ENCODE results near the gene ASPN.

Gene ASPN

GRCh38 chr9:92482329-92482728 is at the start of gene ASPN:
TSS of gene ASPN (minus strand) at chr9:92482506.
- no peak for DNase-seq

GRCh38 chr9:92530893-92531292 is 48.6 kb upstream of the ASPN start:
- no peak for DNase-seq

GRCh38 chr9:92529124-92529523 is 46.8 kb upstream of the ASPN start:
- DNase-seq: no peak

- DNase-seq: no peak
Measured at GRCh38 chr9:92528522-92528849, 46.2 kb upstream of the ASPN start.

GRCh38 chr9:92527832-92528521 is 45.7 kb upstream of the ASPN start:
- DNase-seq: no peak

- DNase-seq: no peak
Measured at GRCh38 chr9:92527291-92527828, 45.1 kb upstream of the ASPN start.

GRCh38 chr9:92525306-92525705 is 43.0 kb upstream of the ASPN start:
- DNase-seq: no peak

GRCh38 chr9:92524881-92525280 is 42.6 kb upstream of the ASPN start:
- no peak for DNase-seq

GRCh38 chr9:92522983-92523970 is 41.0 kb upstream of the ASPN start:
- DNase-seq: no peak

GRCh38 chr9:92520837-92521236 is 38.5 kb upstream of the ASPN start:
- no peak for DNase-seq

GRCh38 chr9:92518199-92518598 is 35.9 kb upstream of the ASPN start:
- no peak for DNase-seq

GRCh38 chr9:92517046-92517445 is 34.7 kb upstream of the ASPN start:
- DNase-seq: no peak

GRCh38 chr9:92516521-92516920 is 34.2 kb upstream of the ASPN start:
- no peak for DNase-seq

- DNase-seq: no peak
Measured at GRCh38 chr9:92514635-92515034, 32.3 kb upstream of the ASPN start.

GRCh38 chr9:92513349-92513748 is 31.0 kb upstream of the ASPN start:
- no peak for DNase-seq

- DNase-seq: no peak
Measured at GRCh38 chr9:92512622-92513021, 30.3 kb upstream of the ASPN start.

GRCh38 chr9:92510747-92511146 is 28.4 kb upstream of the ASPN start:
- DNase-seq: no peak

- no peak for DNase-seq
Measured at GRCh38 chr9:92509050-92509449, 26.7 kb upstream of the ASPN start.

- no peak for DNase-seq
Measured at GRCh38 chr9:92508018-92508820, 25.9 kb upstream of the ASPN start.

- no peak for DNase-seq
Measured at GRCh38 chr9:92507496-92507895, 25.2 kb upstream of the ASPN start.

- DNase-seq: no peak
Measured at GRCh38 chr9:92507005-92507404, 24.7 kb upstream of the ASPN start.

GRCh38 chr9:92506184-92506857 is 24.0 kb upstream of the ASPN start:
- no peak for DNase-seq

GRCh38 chr9:92504881-92505280 is 22.6 kb upstream of the ASPN start:
- no peak for DNase-seq

Measured in SHP77 treated with DMSO at 0.1 percent for 48 hours (cell line).